WERI-Rb-1 (cell line): ENCODE results near the gene PPP1R13L.

ENCODE experiments used
- DNase-seq: peaks from one replicate; pipeline ENCODE4 v3.0.0-alpha.2; 2020
- H3K27ac ChIP-seq: fragments of 250-450 bp; sonication (Bioruptor Pico); 2 replicates; pipeline ENCODE4 v1.5.1; 2020; ENCODE audit warnings: mild to moderate bottlenecking, moderate library complexity
- H3K27me3 ChIP-seq: fragments of 250-450 bp; sonication (Bioruptor Pico); 2 replicates; pipeline ENCODE4 v1.5.1; 2021; ENCODE audit warnings: mild to moderate bottlenecking, low read depth, moderate library complexity; ENCODE audit not compliant: insufficient read depth, severe bottlenecking
- H3K36me3 ChIP-seq: fragments of 250-450 bp; sonication (Bioruptor Pico); 2 replicates; pipeline ENCODE4 v1.5.1; 2020; ENCODE audit warnings: mild to moderate bottlenecking, moderate library complexity
- H3K4me3 ChIP-seq: 2 replicates; pipeline ENCODE4 v1.5.1; 2011; ENCODE audit warnings: low read depth, mild to moderate bottlenecking, control low read depth, low read length
- H3K9me3 ChIP-seq: fragments of 250-450 bp; sonication (Bioruptor Pico); 2 replicates; pipeline ENCODE4 v1.5.1; 2021; ENCODE audit warnings: mild to moderate bottlenecking, moderate library complexity; ENCODE audit not compliant: severe bottlenecking
- TF ChIP-seq, protein P1 (sequence below): IDR thresholded peaks from 2 replicates; pipeline ENCODE4 v1.5.1; 2011; ENCODE audit warnings: low read depth, mild to moderate bottlenecking, control low read depth, inconsistent platforms, low read length

PPP1R13L gene

GRCh38 chr19:45404557-45405434, at the start of gene PPP1R13L:
TSS of gene PPP1R13L (minus strand) at chr19:45405069. CDS start at chr19:45398318, 6,751 bp downstream.
- peak within 1 kb of the TSS; percentile 95 for H3K4me3 ChIP-seq
- no peaks in the 10 kb centered on the region for H3K27me3 ChIP-seq
- peak within 1 kb of the TSS; percentile 100 for H3K27ac ChIP-seq
- TF ChIP-seq, protein P1, sequence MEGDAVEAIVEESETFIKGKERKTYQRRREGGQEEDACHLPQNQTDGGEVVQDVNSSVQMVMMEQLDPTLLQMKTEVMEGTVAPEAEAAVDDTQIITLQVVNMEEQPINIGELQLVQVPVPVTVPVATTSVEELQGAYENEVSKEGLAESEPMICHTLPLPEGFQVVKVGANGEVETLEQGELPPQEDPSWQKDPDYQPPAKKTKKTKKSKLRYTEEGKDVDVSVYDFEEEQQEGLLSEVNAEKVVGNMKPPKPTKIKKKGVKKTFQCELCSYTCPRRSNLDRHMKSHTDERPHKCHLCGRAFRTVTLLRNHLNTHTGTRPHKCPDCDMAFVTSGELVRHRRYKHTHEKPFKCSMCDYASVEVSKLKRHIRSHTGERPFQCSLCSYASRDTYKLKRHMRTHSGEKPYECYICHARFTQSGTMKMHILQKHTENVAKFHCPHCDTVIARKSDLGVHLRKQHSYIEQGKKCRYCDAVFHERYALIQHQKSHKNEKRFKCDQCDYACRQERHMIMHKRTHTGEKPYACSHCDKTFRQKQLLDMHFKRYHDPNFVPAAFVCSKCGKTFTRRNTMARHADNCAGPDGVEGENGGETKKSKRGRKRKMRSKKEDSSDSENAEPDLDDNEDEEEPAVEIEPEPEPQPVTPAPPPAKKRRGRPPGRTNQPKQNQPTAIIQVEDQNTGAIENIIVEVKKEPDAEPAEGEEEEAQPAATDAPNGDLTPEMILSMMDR: no peak
- H3K9me3 ChIP-seq: no peaks in the 10 kb centered on the region
- no peaks in the 10 kb centered on the region for H3K36me3 ChIP-seq
- peak; percentile 93 for DNase-seq

- no peak for DNase-seq
- Histone ChIP-seq H3K27ac (no peak overlapping the region), H3K4me3 (no peak overlapping the region), H3K27me3 (no peaks in the 10 kb centered on the region), H3K9me3 (no peaks in the 10 kb centered on the region), H3K36me3 (no peaks in the 10 kb centered on the region)
- TF ChIP-seq, protein P1: no peak
These were observed 47.0 kb upstream of the PPP1R13L start for GRCh38 chr19:45451850-45452387.

DNA sequence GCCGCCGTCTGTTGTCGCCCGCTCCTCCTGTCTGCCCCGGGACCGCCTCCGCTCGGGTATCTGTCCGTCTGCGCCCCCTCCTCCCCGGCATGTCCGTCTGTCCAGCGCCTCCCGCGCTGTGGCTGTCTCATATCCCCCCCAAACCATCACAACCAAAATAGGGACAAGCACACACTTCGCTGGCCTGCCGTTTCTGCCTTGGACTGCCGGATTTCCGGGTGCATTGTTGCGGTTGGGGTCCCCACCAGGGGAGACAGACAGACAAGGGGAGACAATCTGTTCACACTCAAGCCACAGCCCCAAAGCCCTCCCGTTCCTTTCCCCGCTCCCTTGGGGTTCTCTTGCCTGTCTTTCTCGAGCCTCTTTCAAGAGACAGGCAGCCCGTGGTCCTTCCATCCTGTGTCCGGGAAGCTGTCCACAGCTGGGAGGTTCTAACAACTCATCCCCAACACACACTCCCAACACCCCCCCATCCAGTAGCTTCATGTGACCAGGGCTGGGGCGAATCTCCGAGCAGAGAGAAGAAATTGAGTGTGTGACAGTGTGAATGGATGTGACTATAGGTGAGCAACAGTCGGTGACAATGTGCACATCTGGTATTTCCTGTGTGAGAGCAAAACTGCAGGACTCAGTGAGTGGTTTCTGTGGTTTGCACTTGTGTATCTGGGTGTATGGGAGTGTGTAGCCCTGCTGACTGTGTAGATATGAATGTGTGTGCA, 46.4 kb upstream of the PPP1R13L start:
- H3K36me3 ChIP-seq: no peaks in the 10 kb centered on the region
- H3K4me3 ChIP-seq: peak overlapping the region; percentile 62
- H3K9me3 ChIP-seq: no peaks in the 10 kb centered on the region
- peak overlapping the region; percentile 4; the same call in 1 of the 2 replicates for H3K27ac ChIP-seq
- no peaks in the 10 kb centered on the region for H3K27me3 ChIP-seq
- DNase-seq: no peak
- TF ChIP-seq, protein P1: no peak

DNA sequence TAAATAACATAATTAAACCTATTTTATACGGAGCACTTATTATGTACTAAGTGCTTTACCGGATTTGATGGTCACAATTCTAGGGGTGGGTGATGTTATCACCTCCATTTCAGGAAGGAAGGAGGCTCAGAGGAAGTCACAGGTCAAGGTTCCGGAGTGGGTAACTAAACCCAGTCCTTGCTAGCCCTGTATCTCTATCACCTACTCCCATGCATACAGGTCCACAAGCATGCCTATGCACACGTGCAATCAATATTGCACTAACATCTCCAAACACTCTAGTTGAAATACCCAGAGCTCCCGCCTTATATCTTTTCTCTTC, 45.1 kb upstream of the PPP1R13L start:
- TF ChIP-seq, protein P1: no peak
- Histone ChIP-seq H3K4me3 (peak overlapping the region; percentile 62), H3K27ac (no peak overlapping the region; the same call in 1 of the 2 replicates), H3K9me3 (no peaks in the 10 kb centered on the region), H3K27me3 (no peaks in the 10 kb centered on the region), H3K36me3 (no peaks in the 10 kb centered on the region)
- no peak for DNase-seq

DNA sequence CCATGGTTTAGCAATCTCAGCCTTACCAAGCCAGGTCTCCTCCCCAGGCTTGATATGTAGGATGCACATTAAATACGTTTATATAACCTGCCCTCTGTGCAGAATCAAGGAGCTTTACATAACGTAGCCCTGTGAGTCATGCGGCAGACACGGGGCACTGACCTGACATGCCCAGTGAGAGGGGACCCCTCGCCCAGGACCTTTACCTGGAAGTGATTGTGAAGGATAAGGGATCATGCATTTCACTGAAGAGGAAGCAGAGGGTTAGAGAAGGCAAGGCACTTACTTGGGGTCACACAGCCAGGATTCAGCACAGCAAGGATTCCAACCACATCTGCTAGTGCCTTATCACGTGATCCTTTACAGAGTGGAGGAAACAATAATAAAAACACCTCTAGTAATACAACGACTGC, 44.0 kb upstream of the PPP1R13L start:
- TF ChIP-seq, protein P1: no peak
- Histone ChIP-seq H3K9me3 (no peaks in the 10 kb centered on the region), H3K27ac (no peak overlapping the region), H3K27me3 (no peaks in the 10 kb centered on the region), H3K36me3 (no peaks in the 10 kb centered on the region), H3K4me3 (no peak overlapping the region)
- DNase-seq: no peak
